ENCODE data around the gene RGS3. TPM values are rescaled to one million over a fixed set of nuclear protein-coding genes. Genes with fewer than 3 reads are reported as not detected.

The RGS3 gene
- total and polyA plus RNA-seq, 2 donors (not counting 3 experiments of a cell fraction or from before 2014, with no cell fraction given) = 356 to 416 TPM

DNA sequence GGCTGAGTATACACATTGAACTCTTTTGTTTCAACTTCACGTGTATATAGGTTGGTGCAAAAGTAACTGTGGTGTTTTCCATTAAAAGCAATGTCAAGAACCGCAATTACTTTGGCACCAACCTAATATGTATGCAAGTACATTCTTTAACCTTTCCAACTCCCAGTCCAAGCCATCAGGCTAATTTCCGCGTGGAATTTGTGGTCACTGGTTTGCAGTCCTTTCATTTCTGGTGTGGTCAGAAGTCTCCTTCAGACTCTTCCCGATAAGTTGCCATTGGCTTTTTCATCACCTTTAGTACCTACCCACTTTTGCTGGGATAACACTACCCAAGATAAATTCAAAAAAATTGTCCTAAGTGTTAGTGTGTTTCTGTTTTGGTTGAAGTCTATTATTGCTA lies 84.0 kb downstream of the RGS3 start:
- ChIA-PET CTCF (interaction anchor here (1.2 to 1.4 kb wide), 2 partner anchors 8 to 101 kb away, joined by 3 to 4 read pairs; no protein-coding TSS in a partner anchor), POLR2A (no interaction called here)
- H4K20me1 ChIP-seq (replicated peaks; ENCODE audit: control insufficient read depth, extremely low read depth, insufficient read depth, low read length) = peaks cover 8% of the 10 kb centered on the region
- H3K79me2 ChIP-seq (ENCODE audit: control insufficient read depth, insufficient read depth, low read length) = peaks cover 19% of the 10 kb centered on the region
- H3K9ac ChIP-seq (replicated peaks; ENCODE audit: extremely low read depth, insufficient read depth, low read length) = no peak overlapping the region
- H2AFZ ChIP-seq (ENCODE audit: low read depth, low read length) = no peak overlapping the region
- BruUV-seq (replicated peaks) = no TSS peak
- H3K27ac ChIP-seq (ENCODE audit: insufficient read depth, low read depth, low read length) = no peak overlapping the region
- no peak for TF ChIP-seq POLR2AphosphoS5 (IDR thresholded peaks at IDR 0.05; ENCODE audit: insufficient read depth, low read depth, low read length)
- TF ChIP-seq FOS (IDR thresholded peaks at IDR 0.05; ENCODE audit: borderline replicate concordance, insufficient read depth, low read length) = no peak
- TF ChIP-seq, protein P1, sequence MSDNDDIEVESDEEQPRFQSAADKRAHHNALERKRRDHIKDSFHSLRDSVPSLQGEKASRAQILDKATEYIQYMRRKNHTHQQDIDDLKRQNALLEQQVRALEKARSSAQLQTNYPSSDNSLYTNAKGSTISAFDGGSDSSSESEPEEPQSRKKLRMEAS (IDR thresholded peaks at IDR 0.05; ENCODE audit: insufficient read depth, insufficient read length) = no peak
- TF ChIP-seq, protein P2, sequence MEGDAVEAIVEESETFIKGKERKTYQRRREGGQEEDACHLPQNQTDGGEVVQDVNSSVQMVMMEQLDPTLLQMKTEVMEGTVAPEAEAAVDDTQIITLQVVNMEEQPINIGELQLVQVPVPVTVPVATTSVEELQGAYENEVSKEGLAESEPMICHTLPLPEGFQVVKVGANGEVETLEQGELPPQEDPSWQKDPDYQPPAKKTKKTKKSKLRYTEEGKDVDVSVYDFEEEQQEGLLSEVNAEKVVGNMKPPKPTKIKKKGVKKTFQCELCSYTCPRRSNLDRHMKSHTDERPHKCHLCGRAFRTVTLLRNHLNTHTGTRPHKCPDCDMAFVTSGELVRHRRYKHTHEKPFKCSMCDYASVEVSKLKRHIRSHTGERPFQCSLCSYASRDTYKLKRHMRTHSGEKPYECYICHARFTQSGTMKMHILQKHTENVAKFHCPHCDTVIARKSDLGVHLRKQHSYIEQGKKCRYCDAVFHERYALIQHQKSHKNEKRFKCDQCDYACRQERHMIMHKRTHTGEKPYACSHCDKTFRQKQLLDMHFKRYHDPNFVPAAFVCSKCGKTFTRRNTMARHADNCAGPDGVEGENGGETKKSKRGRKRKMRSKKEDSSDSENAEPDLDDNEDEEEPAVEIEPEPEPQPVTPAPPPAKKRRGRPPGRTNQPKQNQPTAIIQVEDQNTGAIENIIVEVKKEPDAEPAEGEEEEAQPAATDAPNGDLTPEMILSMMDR (IDR thresholded peaks at IDR 0.05; ENCODE audit: extremely low read depth in 1 of 2, insufficient read depth in 1 of 2, low read depth in 1 of 2, low read length in 2 of 2) = no peak
- TF ChIP-seq POLR2A (IDR thresholded peaks at IDR 0.05; ENCODE audit: low read depth, low read length) = no peak
- TF ChIP-seq MYC (IDR thresholded peaks at IDR 0.05; ENCODE audit: low read depth, low read length) = no peak
- no peak for TF ChIP-seq EZH2 (IDR thresholded peaks at IDR 0.05; ENCODE audit: borderline replicate concordance, low read depth, low read length, severe bottlenecking)
- TF ChIP-seq JUN (IDR thresholded peaks at IDR 0.05; ENCODE audit: borderline replicate concordance, insufficient read depth, insufficient read length, low read depth) = no peak
- no peak for TF ChIP-seq GATA2 (IDR thresholded peaks at IDR 0.05; ENCODE audit: insufficient read depth, insufficient read length, low read depth, low read length)
- intact Hi-C loops (cut with micrococcal nuclease) (no loop called here), dilution Hi-C loops (cut with MboI; ENCODE audit: extremely low pct_ligation_motif_present, low sequenced_read_pairs) (no loop called here)
- no peaks in the 10 kb centered on the region for H3K27me3 ChIP-seq (ENCODE audit: control insufficient read depth in 2 of 2, insufficient read depth in 2 of 2, low read length in 2 of 2)
- peaks cover 30% of the 10 kb centered on the region for H3K4me1 ChIP-seq (ENCODE audit: control insufficient read depth, extremely low read depth, insufficient read depth, low read length)
- no peaks in the 10 kb centered on the region for H3K9me3 ChIP-seq (replicated peaks; ENCODE audit: control insufficient read depth, insufficient read depth, low read length)
- FAIRE-seq (no peak), DNase-seq (ENCODE audit: low read depth, low spot score) (no peak)
- H3K4me2 ChIP-seq (ENCODE audit: insufficient read depth, low read length) = no peak overlapping the region
- no peaks in the 10 kb centered on the region for H3K9me1 ChIP-seq (replicated peaks; ENCODE audit: control insufficient read depth, extremely low read depth, insufficient read depth, low read length)
- H3K4me3 ChIP-seq (replicated peaks in 1 of 3; ENCODE audit: insufficient read depth in 1 of 3, low read depth in 1 of 3, low read length in 3 of 3) = no peak overlapping the region
- peaks cover 12 to 35% of the 10 kb centered on the region in 2 experiments for H3K36me3 ChIP-seq (ENCODE audit: control insufficient read depth in 2 of 2, extremely low read depth in 1 of 2, insufficient read depth in 2 of 2, low read length in 2 of 2)
